HepG2 (cell line): ENCODE data around the gene TLCD5. TPM values are rescaled to one million over a fixed set of nuclear protein-coding genes. Genes with fewer than 3 reads are reported as not detected.

Experiments used
- ATAC-seq: fragments of 200-7000 bp; cut with Tn5 transposase; 3 replicates; pipeline ENCODE4 v1.9.1; 2020; ENCODE audit warnings: mild to moderate bottlenecking, moderate library complexity
- BruUV-seq: library from RNA; stranded (reverse); fragments of 400-500 nt; replicated peaks from 2 replicates; lab custom pipeline; 2021; lab: Mats Ljungman, UMichigan
- CTCF ChIA-PET: fragments of 300-600 bp; formaldehyde crosslinking; extraction: SDS; loops from one replicate; lab custom pipeline; 2021; ENCODE audit warnings: low total read pairs, inconsistent platforms, low intra/inter-chr PET ratio; lab: Yijun Ruan, JAX
- POLR2A ChIA-PET: fragments of 350-600 bp; sonication (Branson Sonifier 250); formaldehyde crosslinking; loops from one replicate; lab custom pipeline; 2020; ENCODE audit warnings: antibody characterized with exemption, inconsistent platforms; lab: Yijun Ruan, JAX
- DNase-seq: peaks from one replicate; pipeline ENCODE4 v3.0.0-alpha.2; 2015; ENCODE audit warnings: low spot score
- FAIRE-seq: peaks from 3 replicates; lab custom pipeline; 2011; peaks lifted over from hg19 to GRCh38; lab: Jason Lieb, UNC
- H2AFZ ChIP-seq: one replicate; pipeline ENCODE4 v1.6.1; 2011; ENCODE audit warnings: low read length, inconsistent platforms
- H3K27ac ChIP-seq: fragments of 300-600 bp; 3 replicates; pipeline ENCODE4 v1.8.0; 2011; ENCODE audit warnings: mixed run types, mild to moderate bottlenecking, mixed read lengths, low read length, inconsistent platforms; ENCODE audit not compliant: insufficient read depth; ENCODE audit errors: extremely low read length
- H3K27me3 ChIP-seq, 2 experiments: fragments of 200-600 bp in 1 of 2; 2 replicates in 1 of 2; 3 replicates in 1 of 2; pipeline versions ENCODE4 v1.6.0 to v1.8.0; 2011; ENCODE audit warnings: low read length in 2 of 2, mild to moderate bottlenecking in 2 of 2, moderate library complexity in 2 of 2, inconsistent platforms in 1 of 2; ENCODE audit not compliant: insufficient read depth in 2 of 2, control insufficient read depth in 1 of 2
- H3K36me3 ChIP-seq, 2 experiments: fragments of 200-600 bp in 1 of 2; replicated peaks in 1 of 2; 2 replicates in 1 of 2; 3 replicates in 1 of 2; pipeline versions ENCODE4 v1.5.1 to v1.8.0; 2011; ENCODE audit warnings: low read length in 2 of 2, inconsistent platforms in 1 of 2; ENCODE audit not compliant: insufficient read depth in 2 of 2, control insufficient read depth in 1 of 2
- H3K4me1 ChIP-seq: 2 replicates; pipeline ENCODE4 v1.5.1; 2012; ENCODE audit warnings: low read length, inconsistent platforms; ENCODE audit not compliant: insufficient read depth
- H3K4me2 ChIP-seq: 2 replicates; pipeline ENCODE4 v1.6.0; 2011; ENCODE audit warnings: low read depth, low read length, inconsistent platforms
- H3K4me3 ChIP-seq, 3 experiments: fragments of 200-600 bp in 1 of 3; sonication (generic), shearing (Covaris generic) in 1 of 3; replicated peaks in 1 of 3; 2 replicates each; pipeline ENCODE4 v1.5.1; 2011 to 2016; ENCODE audit warnings: low read length in 3 of 3, inconsistent platforms in 2 of 3, low read depth in 2 of 3, mild to moderate bottlenecking in 2 of 3, control low read depth in 1 of 3, mixed read lengths in 1 of 3; ENCODE audit not compliant: insufficient read depth in 1 of 3
- H3K79me2 ChIP-seq: one replicate; pipeline ENCODE4 v1.6.1; 2011; ENCODE audit warnings: low read length, inconsistent platforms; ENCODE audit not compliant: insufficient read depth
- H3K9ac ChIP-seq: 2 replicates; pipeline ENCODE4 v1.6.0; 2011; ENCODE audit warnings: mild to moderate bottlenecking, low read depth, low read length, inconsistent platforms; ENCODE audit not compliant: insufficient read depth
- H3K9me3 ChIP-seq: 2 replicates; pipeline ENCODE4 v1.5.1; 2012; ENCODE audit warnings: mild to moderate bottlenecking, low read length
- H4K20me1 ChIP-seq: 2 replicates; pipeline ENCODE4 v1.6.0; 2011; ENCODE audit warnings: inconsistent platforms, mild to moderate bottlenecking, low read length, moderate library complexity; ENCODE audit not compliant: insufficient read depth
- CEBPB ChIP-seq: IDR thresholded peaks from 2 replicates; pipeline ENCODE4 v1.6.1; 2011; ENCODE audit warnings: low read depth, low read length, improper control_type of control experiment, borderline replicate concordance
- CEBPG ChIP-seq: IDR thresholded peaks from 2 replicates; pipeline ENCODE4 v1.6.1; 2016
- CREB1 ChIP-seq, 2 experiments: fragments of 450-650 bp in 1 of 2; IDR thresholded peaks; 2 replicates each; pipeline ENCODE4 v1.6.1; 2016 to 2017; ENCODE audit warnings: control low read depth in 1 of 2, mild to moderate bottlenecking in 1 of 2, missing compliant biosample characterization in 1 of 2, missing genetic modification characterization in 1 of 2
- FOXO1 ChIP-seq: sonication (generic); formaldehyde crosslinking; IDR thresholded peaks from 2 replicates; pipeline ENCODE4 v1.4.0; 2020; ENCODE audit warnings: missing genetic modification reagents
- GATAD2A ChIP-seq: IDR thresholded peaks from 2 replicates; pipeline ENCODE4 v1.6.1; 2016
- SOX13 ChIP-seq, 3 experiments: fragments of 450-650 bp in 1 of 3; sonication (generic) in 1 of 3; formaldehyde crosslinking in 1 of 3; IDR thresholded peaks in 2 of 3; conservative IDR thresholded peaks in 1 of 3; 2 replicates each; pipeline versions ENCODE4 v1.5.0 to v1.6.1; 2016 to 2020; ENCODE audit warnings: antibody characterized with exemption in 1 of 3, mild to moderate bottlenecking in 1 of 3, missing compliant biosample characterization in 1 of 3, missing genetic modification reagents in 1 of 3, moderate library complexity in 1 of 3
- SP5 ChIP-seq: IDR thresholded peaks from 2 replicates; pipeline ENCODE4 v1.6.1; 2016; ENCODE audit warnings: low read depth, borderline replicate concordance
- ZBTB21 ChIP-seq: sonication (generic); formaldehyde crosslinking; IDR thresholded peaks from 2 replicates; pipeline ENCODE4 v1.4.0; 2020; ENCODE audit warnings: missing genetic modification reagents
- WGBS: methylation state at CpG from one replicate; pipeline ENCODE4 v1.1.6; 2017; ENCODE audit warnings: low lambda C conversion rate; 5-methylcytosine and 5-hydroxymethylcytosine counted together
- in situ Hi-C: cut with HindIII; loops from 2 replicates; pipeline ENCODE4 v1.10.0; 2017; ENCODE audit warnings: low pct_unique_long_range_greater_than_20kb; ENCODE audit not compliant: extremely low pct_ligation_motif_present
- intact Hi-C: fragments of 100-400 bp; cut with micrococcal nuclease; formaldehyde crosslinking; loops from one replicate; pipeline ENCODE4 v1.10.0; 2022; ENCODE audit not compliant: unreplicated experiment
- polyA plus RNA-seq, 8 experiments: library from polyadenylated mRNA; depleted of rRNA in 3 of 8; stranded (reverse) in 7 of 8; unstranded in 1 of 8; fragments of >200 nt; fragmentation: Illumina TruSeq in 4 of 8; extraction: Trizol in 4 of 8; gene quantifications; 2 replicates each; pipeline versions ENCODE4 v1.2.1 to v1.2.3, GENCODE V29; 2011 to 2016; ENCODE audit warnings: low read depth in 4 of 8, missing spikeins in 1 of 8, mixed read lengths in 1 of 8; ENCODE audit not compliant: insufficient read depth in 1 of 8
- small RNA-seq, 3 experiments: library from RNA; depleted of rRNA; stranded (forward); fragments of <200 nt; gene quantifications; one replicate each; pipeline ENCODE3, GENCODE V24; 2012; ENCODE audit warnings: low read depth in 2 of 3, low replicate concordance in 1 of 3; ENCODE audit not compliant: insufficient read length in 3 of 3, insufficient read depth in 2 of 3
- total RNA-seq, 5 experiments: library from RNA; depleted of rRNA; stranded (reverse); fragments of >200 nt; fragmentation: Illumina TruSeq; extraction: Trizol; gene quantifications; 2 replicates each; pipeline ENCODE4 v1.2.3, GENCODE V29; 2016; ENCODE audit warnings: low read depth in 1 of 5
- TF ChIP-seq, protein P1 (sequence below), 2 experiments: sonication (generic) in 1 of 2; formaldehyde crosslinking in 1 of 2; IDR thresholded peaks; 2 replicates each; pipeline versions ENCODE4 v1.5.1 to v1.6.1; 2011 to 2020; ENCODE audit warnings: borderline replicate concordance in 1 of 2, low read depth in 1 of 2, low read length in 1 of 2, mild to moderate bottlenecking in 1 of 2, missing genetic modification reagents in 1 of 2, moderate library complexity in 1 of 2

Gene TLCD5
- total and polyA plus RNA-seq, 2 of the 13 experiments (the other 11 are each of a cell fraction or from before 2014, with no cell fraction given), result 6.1 to 7.6 TPM

DNA sequence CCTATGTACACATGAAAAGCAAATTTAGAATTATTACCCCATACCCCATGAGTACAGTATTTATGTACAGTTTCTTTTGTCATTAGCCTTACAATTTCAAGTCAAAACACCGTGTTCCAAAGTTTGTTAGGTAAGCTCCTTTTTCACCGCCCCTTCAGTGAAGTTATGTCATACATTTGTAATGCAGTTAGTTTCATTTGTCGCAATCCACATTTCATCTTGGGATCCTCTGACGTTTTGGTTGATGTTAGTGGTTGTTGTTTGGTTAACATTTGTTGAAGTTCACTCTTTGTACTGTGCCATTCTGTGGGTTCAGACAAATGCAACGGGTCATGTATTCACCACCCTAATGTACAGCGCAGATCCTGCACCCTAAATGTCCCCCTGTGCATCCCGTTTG, 56.3 kb downstream of the TLCD5 start:
- Histone ChIP-seq H2AFZ (no peak overlapping the region), H3K27me3 (no peaks in the 10 kb centered on the region), H3K79me2 (peaks cover 97% of the 10 kb centered on the region), H3K4me2 (peak overlapping the region; percentile 27), H3K9ac (no peak overlapping the region), H3K4me1 (peaks cover 48% of the 10 kb centered on the region), H3K4me3 (no peak overlapping the region; a peak in 1 of 6 replicates), H3K9me3 (peaks cover 4% of the 10 kb centered on the region; the same call in 1 of the 2 replicates), H3K27ac (no peak overlapping the region), H3K36me3 (no peaks in the 10 kb centered on the region)
- intact Hi-C loops, result no loop called here
- no TSS peak for BruUV-seq
- 30% methylated on average over 7 of the region's 7 CpGs for WGBS
- no peak for FAIRE-seq
- POLR2A ChIA-PET, result interaction anchor here (0.8 kb wide), 1 partner anchor 35 kb away, joined by 3 read pairs; no protein-coding TSS in a partner anchor
- in situ Hi-C loops, result no loop called here
- peak; percentile 36; the same call in 1 of the 2 replicates for TF ChIP-seq GATAD2A (CRISPR knock-in tag)
- no peak for TF ChIP-seq SOX13 (IDR thresholded peaks at IDR 0.05)
- 0 out of 4 replicates have a peak, but pooled peaks of 1 of the 2 experiments have one; percentile 13 for TF ChIP-seq SOX13 (CRISPR knock-in tag; conservative IDR thresholded peaks at IDR 0.05 in 1 of 2, IDR thresholded peaks at IDR 0.05 in 1 of 2)
- TF ChIP-seq CREB1 (IDR thresholded peaks at IDR 0.05), result peak; percentile 67
- no peak for TF ChIP-seq CREB1 (CRISPR knock-in tag; IDR thresholded peaks at IDR 0.05)
- TF ChIP-seq SP5, result 0 out of 2 replicates have a peak, but pooled peaks have one; percentile 12
- TF ChIP-seq, protein P1, sequence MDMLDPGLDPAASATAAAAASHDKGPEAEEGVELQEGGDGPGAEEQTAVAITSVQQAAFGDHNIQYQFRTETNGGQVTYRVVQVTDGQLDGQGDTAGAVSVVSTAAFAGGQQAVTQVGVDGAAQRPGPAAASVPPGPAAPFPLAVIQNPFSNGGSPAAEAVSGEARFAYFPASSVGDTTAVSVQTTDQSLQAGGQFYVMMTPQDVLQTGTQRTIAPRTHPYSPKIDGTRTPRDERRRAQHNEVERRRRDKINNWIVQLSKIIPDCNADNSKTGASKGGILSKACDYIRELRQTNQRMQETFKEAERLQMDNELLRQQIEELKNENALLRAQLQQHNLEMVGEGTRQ (IDR thresholded peaks at IDR 0.05; ENCODE audit: low read depth, low read length), result no peak
- TF ChIP-seq, protein P1 (CRISPR knock-in tag; IDR thresholded peaks at IDR 0.05; ENCODE audit: borderline replicate concordance), result no peak
- no peak for TF ChIP-seq FOXO1 (CRISPR knock-in tag)
- TF ChIP-seq CEBPB, result peak; percentile 36; the same call in 1 of the 2 replicates
- peak; percentile 26; the same call in 1 of the 2 replicates for TF ChIP-seq CEBPG (CRISPR knock-in tag)
- peak; percentile 62; the same call in 1 of the 2 replicates for TF ChIP-seq ZBTB21 (CRISPR knock-in tag)
- TF ChIP-seq, all 625 proteins: peak for 7
- DNase-seq, result peak; percentile 58
- peak; percentile 49; the same call in 1 of the 3 replicates for ATAC-seq
- CTCF ChIA-PET, result no interaction called here
- H4K20me1 ChIP-seq, result peaks cover 25% of the 10 kb centered on the region

Small RNAs within 50 kb of the gene (small RNA-seq; reads per million reads assigned to genes)
- gene RF00100, result 5.9 to 434 (median 13.3) reads per million in 3 experiments

Other genes starting within 250 kb of the TLCD5 start
- 0.84 and 0.86 TPM in 2 replicates for gene TRIM29, start 187.2 kb upstream of the TLCD5 start, total RNA-seq (2016; rRNA removed; fragmentation: Illumina TruSeq; extraction: Trizol)
- 0.86 and 1.2 TPM in 2 replicates for gene TRIM29, start 187.2 kb upstream of the TLCD5 start, polyA plus RNA-seq (2011; rRNA removed)
- 37.5 and 63.7 TPM in 2 replicates for gene OAF, start 114.3 kb upstream of the TLCD5 start, total RNA-seq (2016; rRNA removed; fragmentation: Illumina TruSeq; extraction: Trizol)
- gene OAF, start 114.3 kb upstream of the TLCD5 start, polyA plus RNA-seq (2011; rRNA removed), result 92.9 and 94.6 TPM in 2 replicates
- not detected in 2 replicates for gene POU2F3, start 85.2 kb upstream of the TLCD5 start, total RNA-seq (2016; rRNA removed; fragmentation: Illumina TruSeq; extraction: Trizol)
- gene POU2F3, start 85.2 kb upstream of the TLCD5 start, polyA plus RNA-seq (2011; rRNA removed), result not detected in 2 replicates
- 54.4 and 72.2 TPM in 2 replicates for gene ARHGEF12, start 11.1 kb downstream of the TLCD5 start, total RNA-seq (2016; rRNA removed; fragmentation: Illumina TruSeq; extraction: Trizol)
- gene ARHGEF12, start 11.1 kb downstream of the TLCD5 start, polyA plus RNA-seq (2011; rRNA removed), result 16.2 and 17.9 TPM in 2 replicates
- 0.04 TPM in 1 of 2 replicates, not detected in the other for gene GRIK4, start 186.4 kb downstream of the TLCD5 start, total RNA-seq (2016; rRNA removed; fragmentation: Illumina TruSeq; extraction: Trizol)
- gene GRIK4, start 186.4 kb downstream of the TLCD5 start, polyA plus RNA-seq (2011; rRNA removed), result 0.01 and 0.07 TPM in 2 replicates